GM21529 (cell line): ENCODE measurements around the gene CPEB1.
A peak's percentile ranks its signal among the peaks of the same experiment; 100 is the strongest.

Source experiments
- ATAC-seq: cut with Tn5 transposase; IDR thresholded peaks from one replicate; pipeline ENCODE4 v1.9.1; 2021; ENCODE audit not compliant: unreplicated experiment

CPEB1 gene

DNA sequence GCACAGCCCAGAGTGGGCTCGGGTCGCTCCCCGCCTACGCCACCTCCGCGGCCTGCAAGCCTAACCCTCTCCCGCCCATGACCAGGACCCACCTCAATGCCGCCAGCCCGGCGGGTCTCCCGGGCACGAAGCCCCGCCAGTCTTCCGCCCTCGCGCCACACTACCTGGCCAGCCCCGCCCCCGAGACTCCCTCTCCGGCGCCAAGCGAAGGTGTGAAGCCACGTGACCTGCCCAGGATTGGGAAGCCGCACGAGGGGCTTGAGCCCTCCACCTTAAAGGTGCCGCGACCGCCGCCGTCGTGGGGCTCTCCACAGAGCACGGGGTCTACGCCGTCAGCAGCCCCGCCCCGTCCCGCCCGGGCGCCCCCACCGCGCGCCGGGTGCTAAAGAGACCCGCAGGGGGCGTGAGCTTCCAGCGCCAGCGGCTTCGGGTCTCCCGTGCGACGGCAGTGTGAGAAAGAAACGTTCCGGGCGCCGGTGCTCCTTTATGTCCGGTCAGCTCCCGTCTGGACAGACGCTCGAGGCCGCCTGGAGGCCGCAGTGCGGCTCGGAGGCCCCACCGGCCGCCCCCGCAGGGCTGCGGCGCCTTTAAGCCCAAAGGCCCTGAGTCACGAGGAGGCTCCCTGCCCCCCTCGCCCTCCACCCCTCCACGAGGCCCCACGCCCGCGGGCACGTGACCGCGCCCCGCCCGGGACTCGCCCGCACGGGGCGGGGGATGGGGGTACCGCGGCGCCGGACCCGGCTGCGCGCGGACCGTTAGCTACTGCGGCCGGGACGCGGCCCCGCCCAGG is at the start of gene CPEB1:
CPEB1 (minus strand) TSS at position 319 of the 790 bp plus-strand sequence. CDS start 18,904 bp downstream, outside the sequence.
- ATAC-seq: no peak

GRCh38 chr15:82692171-82692570 is 45.0 kb upstream of the CPEB1 start:
- ATAC-seq: no peak

- no peak for ATAC-seq
Observed at GRCh38 chr15:82689147-82689546, 42.0 kb upstream of the CPEB1 start.

GRCh38 chr15:82688691-82689090 is 41.5 kb upstream of the CPEB1 start:
- ATAC-seq: no peak

DNA sequence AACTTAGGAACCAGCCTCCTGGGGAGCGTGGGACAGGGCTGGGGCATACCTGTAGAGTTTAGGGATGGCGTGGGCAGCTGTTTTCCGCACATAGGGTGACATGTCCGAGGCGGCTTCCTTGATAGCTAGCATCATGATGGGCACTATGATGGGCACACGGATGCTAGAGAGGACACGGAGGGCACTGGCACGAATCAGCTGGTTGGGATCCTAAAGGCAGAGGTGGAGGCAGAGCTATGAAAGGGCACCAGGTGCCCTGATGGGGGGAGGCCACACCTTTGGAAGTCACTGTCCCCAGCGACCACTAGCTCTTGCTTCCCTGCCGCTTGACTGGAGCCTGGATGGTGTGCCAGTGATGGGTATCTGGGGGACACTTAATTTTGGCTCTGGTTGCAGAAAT is 34.2 kb upstream of the CPEB1 start:
- ATAC-seq: no peak

DNA sequence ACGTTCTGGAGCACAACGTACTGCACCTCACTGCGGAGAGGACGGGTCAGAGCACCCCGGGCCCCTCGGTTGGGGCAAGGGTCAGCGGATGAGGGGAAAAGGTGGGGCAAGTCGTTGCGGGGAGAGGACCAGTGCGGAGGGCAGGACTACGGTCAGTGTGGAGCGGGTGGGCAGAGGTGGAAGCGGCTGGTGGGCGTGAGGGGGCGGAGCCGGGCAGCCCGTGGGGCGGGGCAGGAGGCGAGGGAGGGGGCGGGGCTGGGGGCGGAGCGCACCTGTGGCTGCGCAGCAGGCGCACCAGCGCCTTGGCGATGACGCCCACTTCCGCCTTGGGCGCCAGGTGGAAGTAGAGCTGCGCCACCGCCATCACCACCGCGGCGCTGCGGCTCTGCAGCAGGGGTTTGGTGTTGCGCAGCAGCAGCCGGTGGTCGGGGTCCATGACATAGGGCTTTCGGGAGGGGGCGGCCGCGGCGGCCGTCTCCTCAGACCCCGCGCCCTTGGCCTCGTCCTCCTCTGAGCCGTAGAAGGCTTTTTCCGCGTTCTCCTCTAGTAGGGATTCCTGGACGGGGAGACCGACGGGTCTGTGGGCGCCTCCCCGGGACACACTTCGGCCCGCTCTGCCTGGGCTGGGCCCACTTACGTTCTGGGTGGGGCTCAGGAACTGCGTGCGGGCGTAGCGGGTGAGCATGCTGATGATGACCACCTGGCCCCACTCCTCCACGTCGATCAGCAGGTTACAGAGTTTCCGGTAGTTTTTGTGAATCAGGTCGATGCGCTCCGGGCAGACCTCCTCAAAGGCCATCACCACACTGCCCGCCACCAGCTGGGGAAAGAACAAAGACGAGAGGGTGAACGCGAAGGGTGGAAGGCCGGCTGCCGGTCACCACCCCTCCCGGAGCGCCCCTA is 33.3 kb upstream of the CPEB1 start:
- peak; percentile 76 for ATAC-seq

DNA sequence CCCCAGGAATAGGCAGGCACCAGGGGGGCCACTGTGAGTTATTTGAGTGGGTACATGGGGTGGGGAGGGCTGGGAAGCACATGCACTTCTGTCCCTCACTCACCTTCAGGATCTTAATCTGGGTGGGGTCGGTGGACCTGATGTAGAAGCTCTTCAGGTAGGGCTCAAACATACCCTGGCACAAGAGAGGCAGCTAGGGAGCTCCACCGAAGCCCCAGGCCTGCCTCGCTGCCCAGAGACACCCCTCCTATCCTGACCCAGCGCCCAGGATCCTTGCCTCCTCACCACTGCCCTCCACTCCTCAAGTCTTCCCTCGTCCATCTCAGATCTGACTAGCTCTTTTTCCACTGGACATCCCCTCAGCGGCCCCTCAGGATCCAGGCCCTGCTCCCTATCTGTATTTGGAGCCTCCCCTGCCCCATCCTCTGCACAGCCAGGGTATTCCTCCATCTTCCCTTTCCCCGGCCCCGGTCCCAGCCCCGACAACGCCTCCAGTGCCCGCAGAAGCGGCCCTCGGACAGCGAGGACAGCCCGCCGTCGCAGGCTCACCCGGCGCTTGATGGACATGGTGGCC is 32.5 kb upstream of the CPEB1 start:
- no peak for ATAC-seq

GRCh38 chr15:82677720-82678323 is 30.7 kb upstream of the CPEB1 start:
- ATAC-seq: no peak

GRCh38 chr15:82674873-82675272 is 27.7 kb upstream of the CPEB1 start:
- ATAC-seq: no peak

DNA sequence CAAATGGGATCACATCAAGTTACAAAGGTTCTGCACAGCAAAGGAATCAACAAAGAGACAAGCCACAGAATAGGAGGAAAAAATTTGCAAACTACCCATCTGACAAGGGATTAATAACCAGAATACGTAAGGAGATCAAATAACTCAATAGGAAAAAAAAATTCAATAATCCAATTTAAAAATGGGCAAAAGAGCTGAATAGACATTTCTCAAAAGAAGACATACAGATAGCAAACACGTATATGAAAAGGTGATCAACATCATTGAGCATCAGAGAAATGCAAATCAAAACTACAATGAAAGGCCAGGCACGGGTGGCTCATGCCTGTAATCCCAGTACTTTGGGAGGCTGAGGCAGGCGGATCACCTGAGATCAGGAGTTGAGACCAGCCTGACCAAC is 23.5 kb upstream of the CPEB1 start:
- ATAC-seq: no peak

GRCh38 chr15:82666606-82667005 is 19.4 kb upstream of the CPEB1 start:
- no peak for ATAC-seq

DNA sequence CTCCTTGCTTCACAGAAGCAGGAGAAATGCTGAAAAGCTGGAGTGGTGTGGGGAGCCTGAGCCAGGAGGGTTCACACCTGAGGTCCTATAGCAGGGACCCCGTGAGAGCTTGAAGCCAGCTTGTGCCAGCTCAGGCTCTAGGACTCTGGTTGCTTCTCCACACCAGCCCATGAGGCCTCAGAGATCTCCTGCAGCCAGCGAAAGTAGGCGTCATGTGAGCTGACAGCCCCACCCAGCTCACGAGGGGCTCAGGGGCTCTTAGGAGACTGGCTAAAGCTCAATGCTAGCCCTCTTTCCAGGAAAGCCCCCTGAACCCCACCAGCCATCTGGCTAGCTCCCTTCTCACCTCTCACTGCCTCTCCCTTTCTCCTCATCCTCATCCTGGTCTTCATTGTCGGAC is 16.9 kb upstream of the CPEB1 start:
- no peak for ATAC-seq

DNA sequence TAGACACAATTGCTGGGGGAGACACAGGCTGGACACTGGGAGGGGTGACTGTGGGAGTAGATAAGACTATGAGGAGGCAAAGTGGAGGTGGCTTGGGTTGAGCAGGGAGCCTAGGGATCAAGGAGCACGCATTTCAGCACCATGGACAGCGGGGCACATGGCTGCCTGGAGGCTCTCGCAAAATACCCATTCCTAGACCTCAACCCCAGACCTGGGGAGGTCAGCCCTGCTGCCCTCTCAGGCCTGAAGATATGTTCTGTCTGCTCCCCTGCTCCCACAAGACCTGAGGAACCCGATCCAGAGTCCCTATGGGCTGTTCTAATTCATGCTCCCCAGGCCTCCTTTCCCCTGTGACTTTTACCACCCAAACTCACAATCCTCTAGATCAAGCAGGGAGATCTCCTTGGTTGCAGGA is 16.0 kb upstream of the CPEB1 start:
- no peak for ATAC-seq

DNA sequence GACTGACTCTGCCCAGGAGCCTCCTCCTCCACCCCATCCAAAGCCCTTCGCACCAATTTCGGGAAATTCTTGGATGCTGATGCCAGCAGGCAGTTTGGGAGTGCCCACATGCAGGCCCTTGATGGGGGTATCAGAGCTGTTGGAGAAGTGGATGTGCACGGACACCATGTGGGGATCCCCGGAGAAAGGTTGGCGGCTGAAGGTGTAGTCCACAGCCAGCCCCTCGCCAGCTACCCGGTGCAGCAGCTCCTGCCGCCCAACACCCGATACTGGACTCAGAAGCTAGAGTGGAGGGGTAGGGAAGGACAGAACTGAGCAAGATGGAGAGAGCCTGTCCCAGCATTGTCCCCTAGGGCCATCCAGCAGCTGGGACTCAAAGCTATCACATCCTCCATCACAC is 15.5 kb upstream of the CPEB1 start:
- ATAC-seq: no peak

GRCh38 chr15:82660378-82660777 is 13.2 kb upstream of the CPEB1 start:
- no peak for ATAC-seq

DNA sequence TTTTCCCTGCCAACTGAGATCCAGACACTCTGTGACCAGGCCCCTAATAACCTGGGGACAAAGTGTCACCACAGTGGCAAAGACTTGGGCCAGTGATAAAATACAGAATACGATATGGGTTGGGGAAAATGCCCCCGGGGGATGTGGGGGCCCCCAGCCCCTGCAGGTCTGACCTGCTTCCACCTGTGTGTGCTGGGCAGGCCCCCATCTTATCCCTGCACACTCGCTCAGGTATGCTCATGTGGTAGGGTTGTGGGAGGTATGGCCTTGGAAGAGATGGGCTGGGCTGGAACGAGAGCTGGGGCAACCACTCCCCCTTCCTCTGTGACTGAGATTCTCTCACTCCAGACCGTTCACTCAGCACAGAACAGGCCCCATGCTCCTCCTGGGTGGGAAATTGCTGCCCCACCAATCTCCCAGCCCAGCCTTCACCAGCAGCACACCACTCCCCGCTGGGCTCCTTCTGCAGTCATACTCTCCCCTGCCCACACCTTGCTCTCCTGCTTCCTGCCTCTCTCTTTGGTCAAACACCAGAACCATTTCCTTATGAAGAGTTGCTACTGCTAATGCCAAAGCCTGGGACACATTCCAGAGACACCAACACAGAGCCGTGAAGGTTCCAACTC is 9.6 kb upstream of the CPEB1 start:
- ATAC-seq: no peak

DNA sequence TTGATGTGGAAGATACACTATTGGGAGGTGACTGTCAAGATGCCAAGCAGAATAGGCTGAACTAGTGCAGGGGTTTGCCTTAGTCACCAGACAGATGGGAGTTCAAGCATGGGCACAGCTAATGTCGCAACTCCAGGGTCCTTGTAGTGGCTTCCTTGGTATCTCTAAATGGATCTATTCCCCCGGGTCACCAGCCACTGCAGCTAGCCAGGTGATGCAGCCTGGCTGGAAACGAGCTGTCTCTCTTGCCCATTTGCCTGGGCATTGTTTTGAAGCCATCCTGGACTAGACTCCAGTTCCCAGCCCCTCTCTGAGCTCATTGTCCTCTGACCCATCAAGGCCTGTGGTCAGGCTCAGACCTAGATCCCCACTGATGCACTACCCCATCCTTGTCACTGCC is 8.4 kb upstream of the CPEB1 start:
- ATAC-seq: no peak

GRCh38 chr15:82653483-82654168 is 6.5 kb upstream of the CPEB1 start:
- ATAC-seq: no peak

- no peak for ATAC-seq
Observed at GRCh38 chr15:82651708-82652107, 4.5 kb upstream of the CPEB1 start.

DNA sequence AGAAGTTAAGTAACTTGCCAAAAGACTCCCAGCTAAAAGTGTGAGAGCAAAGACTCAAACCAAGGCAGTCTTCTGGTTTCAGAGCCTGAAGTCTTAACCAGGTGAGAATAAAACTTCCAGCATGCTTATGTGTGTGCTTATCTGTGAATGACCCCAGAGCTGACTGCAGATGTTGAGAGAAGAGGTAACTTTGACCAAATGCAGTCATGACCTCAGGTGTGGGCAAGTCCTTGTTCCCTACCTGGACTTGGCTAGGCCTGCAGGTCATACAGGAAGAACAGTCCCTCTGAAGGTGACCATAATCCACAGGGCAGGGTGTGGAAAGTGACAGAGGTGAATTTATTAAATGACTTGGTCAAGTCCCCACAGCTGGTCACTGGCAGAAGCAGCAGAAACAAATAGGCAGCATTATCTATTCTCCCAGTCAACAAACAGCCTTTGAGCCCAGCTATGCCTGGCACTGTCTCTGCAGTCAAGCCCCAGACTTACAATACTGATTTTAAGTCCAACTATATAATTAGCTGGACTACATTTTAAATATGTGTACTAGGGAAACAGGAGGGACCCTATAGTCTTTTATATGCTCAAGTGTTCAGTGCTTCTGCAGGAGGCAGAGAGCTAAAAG is 3.0 kb upstream of the CPEB1 start:
- no peak for ATAC-seq
